Measurements from ENCODE around the gene KCTD7.
"Not testable (repeated sequence)": the region's sequence is repeated elsewhere in the genome, so short reads cannot be mapped to it uniquely, and the experiment has no call there.

KCTD7 gene

DNA sequence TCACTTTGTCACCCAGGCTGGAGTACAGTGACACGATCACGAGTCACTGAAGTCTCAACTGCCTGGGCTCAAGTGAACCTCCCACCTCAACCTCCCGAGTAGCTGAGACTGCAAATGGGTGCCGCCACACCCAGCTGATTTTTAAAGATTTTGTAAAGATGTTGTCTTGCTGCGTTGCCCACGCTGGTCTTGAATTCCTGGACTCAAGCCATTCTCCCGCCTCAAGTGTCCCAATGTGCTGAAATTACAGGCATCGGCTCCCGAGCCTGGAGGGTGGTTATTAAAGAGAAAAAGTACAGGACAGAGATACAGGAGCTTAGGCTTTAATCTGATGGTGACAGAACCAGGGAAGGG, 55.1 kb downstream of the KCTD7 start:
- H3K79me2 ChIP-seq (ENCODE audit: low read length), result peaks cover 16% of the 10 kb centered on the region
- peaks cover 8% of the 10 kb centered on the region for H3K4me1 ChIP-seq (ENCODE audit: low read length)
- H4K20me1 ChIP-seq (ENCODE audit: insufficient read depth, low read length), result no peaks in the 10 kb centered on the region
- no peak overlapping the region for H2AFZ ChIP-seq (ENCODE audit: low read depth, low read length)
- no peaks in the 10 kb centered on the region for H3K9me3 ChIP-seq (ENCODE audit: insufficient read depth, low read length)
- H3K36me3 ChIP-seq (replicated peaks; ENCODE audit: low read depth, low read length), result no peaks in the 10 kb centered on the region
- no peak overlapping the region for H3K4me2 ChIP-seq (ENCODE audit: low read length)
- no peak overlapping the region for H3K4me3 ChIP-seq (ENCODE audit: low read length)
- no peak overlapping the region for H3K9ac ChIP-seq (ENCODE audit: low read length)
- H3K27me3 ChIP-seq (ENCODE audit: low read depth, low read length), result no peaks in the 10 kb centered on the region
- TF ChIP-seq EZH2phosphoT487 (IDR thresholded peaks at IDR 0.05; ENCODE audit: low read depth) (no peak), CTCF (IDR thresholded peaks at IDR 0.05; ENCODE audit: low read depth, low read length) (no peak)
- no peak overlapping the region for H3K27ac ChIP-seq (ENCODE audit: low read length)

- not testable (repeated sequence) for H3K36me3 ChIP-seq (replicated peaks; ENCODE audit: low read depth, low read length); H3K27ac ChIP-seq (ENCODE audit: low read length); H3K4me2 ChIP-seq (ENCODE audit: low read length); H4K20me1 ChIP-seq (ENCODE audit: insufficient read depth, low read length); H3K27me3 ChIP-seq (ENCODE audit: low read depth, low read length); H3K9ac ChIP-seq (ENCODE audit: low read length); H3K4me3 ChIP-seq (ENCODE audit: low read length); H3K4me1 ChIP-seq (ENCODE audit: low read length); H2AFZ ChIP-seq (ENCODE audit: low read depth, low read length); H3K9me3 ChIP-seq (ENCODE audit: insufficient read depth, low read length)
- H3K79me2 ChIP-seq (ENCODE audit: low read length), result peaks cover 15% of the 10 kb centered on the region
These were observed 57.0 kb downstream of the KCTD7 start for GRCh38 chr7:66685663-66686062.

DNA sequence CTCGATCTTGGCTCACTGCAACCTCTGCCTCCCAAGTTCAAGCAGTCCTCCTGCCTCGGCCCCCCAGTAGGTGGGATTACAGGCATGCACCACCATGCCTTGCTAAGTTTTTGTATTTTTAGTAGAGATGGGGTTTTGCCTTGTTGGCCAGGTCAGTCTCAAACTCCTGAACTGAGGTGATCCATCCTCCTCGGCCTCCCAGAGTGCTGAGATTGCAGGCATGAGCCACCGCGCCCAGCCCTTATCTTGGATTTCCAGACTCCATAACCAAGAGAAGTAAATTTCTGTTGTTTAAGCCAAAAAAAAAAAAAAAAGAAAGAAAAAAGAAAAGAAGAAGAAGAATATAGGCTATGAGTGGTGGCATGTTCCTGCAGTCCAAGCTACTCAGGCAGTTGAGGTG, 58.5 kb downstream of the KCTD7 start:
- Histone ChIP-seq H3K9ac (ENCODE audit: low read length) (no peak overlapping the region), H3K79me2 (ENCODE audit: low read length) (peaks cover 3% of the 10 kb centered on the region; the same call in 1 of the 2 replicates), H3K27me3 (ENCODE audit: low read depth, low read length) (no peaks in the 10 kb centered on the region), H3K4me2 (ENCODE audit: low read length) (no peak overlapping the region), H4K20me1 (ENCODE audit: insufficient read depth, low read length) (no peaks in the 10 kb centered on the region), H3K36me3 (replicated peaks; ENCODE audit: low read depth, low read length) (no peaks in the 10 kb centered on the region), H2AFZ (ENCODE audit: low read depth, low read length) (no peak overlapping the region), H3K4me3 (ENCODE audit: low read length) (no peak overlapping the region), H3K9me3 (ENCODE audit: insufficient read depth, low read length) (no peaks in the 10 kb centered on the region), H3K4me1 (ENCODE audit: low read length) (peaks cover 4% of the 10 kb centered on the region; the same call in 1 of the 2 replicates), H3K27ac (ENCODE audit: low read length) (no peak overlapping the region)
- TF ChIP-seq EZH2phosphoT487 (IDR thresholded peaks at IDR 0.05; ENCODE audit: low read depth), result no peak
- TF ChIP-seq CTCF (IDR thresholded peaks at IDR 0.05; ENCODE audit: low read depth, low read length), result no peak

DNA sequence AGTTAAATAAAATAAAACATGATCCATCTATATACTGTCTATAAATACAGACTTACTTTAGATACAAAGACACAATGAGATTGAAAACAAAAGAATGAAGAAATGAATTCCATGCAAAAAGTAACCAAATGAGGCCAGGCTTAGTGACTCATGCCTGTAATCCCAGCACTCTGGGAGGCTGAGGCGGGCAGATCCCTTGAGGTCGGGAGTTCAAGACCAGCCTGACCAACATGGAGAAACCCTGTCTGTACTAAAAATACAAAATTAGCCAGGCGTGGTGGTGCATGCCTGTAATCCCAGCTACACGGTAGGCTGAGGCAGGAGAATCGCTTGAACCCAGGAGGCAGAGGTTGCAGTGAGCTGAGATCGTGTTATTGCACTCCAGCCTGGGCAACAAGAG, 59.0 kb downstream of the KCTD7 start:
- H3K36me3 ChIP-seq (replicated peaks; ENCODE audit: low read depth, low read length); H3K27me3 ChIP-seq (ENCODE audit: low read depth, low read length); H3K27ac ChIP-seq (ENCODE audit: low read length); H3K9ac ChIP-seq (ENCODE audit: low read length); H3K9me3 ChIP-seq (ENCODE audit: insufficient read depth, low read length); H4K20me1 ChIP-seq (ENCODE audit: insufficient read depth, low read length); H3K4me1 ChIP-seq (ENCODE audit: low read length); H3K4me2 ChIP-seq (ENCODE audit: low read length); H3K4me3 ChIP-seq (ENCODE audit: low read length); H3K79me2 ChIP-seq (ENCODE audit: low read length); H2AFZ ChIP-seq (ENCODE audit: low read depth, low read length): not testable (repeated sequence)

DNA sequence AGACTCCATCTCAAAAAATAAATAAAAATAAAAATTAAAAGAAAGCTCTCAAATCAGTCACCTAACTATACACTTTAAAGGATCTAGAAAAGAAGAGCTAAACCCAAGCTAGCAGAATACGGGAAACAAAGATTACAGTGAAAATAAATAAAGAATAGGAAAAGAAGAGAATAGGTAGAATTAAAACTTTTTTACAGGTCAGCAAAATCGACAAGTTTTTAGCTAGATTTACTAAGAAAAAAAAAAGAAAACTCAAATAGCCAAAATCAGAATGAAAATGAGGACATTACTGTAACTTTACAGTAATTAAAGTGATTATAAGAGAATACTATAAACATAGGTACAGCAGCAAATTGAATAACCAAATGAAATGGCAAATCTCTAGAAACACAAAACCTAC, 60.4 kb downstream of the KCTD7 start:
- Histone ChIP-seq H4K20me1 (ENCODE audit: insufficient read depth, low read length) (no peaks in the 10 kb centered on the region), H2AFZ (ENCODE audit: low read depth, low read length) (no peak overlapping the region), H3K79me2 (ENCODE audit: low read length) (no peaks in the 10 kb centered on the region), H3K27me3 (ENCODE audit: low read depth, low read length) (no peaks in the 10 kb centered on the region), H3K4me3 (ENCODE audit: low read length) (no peak overlapping the region), H3K9me3 (ENCODE audit: insufficient read depth, low read length) (no peaks in the 10 kb centered on the region), H3K27ac (ENCODE audit: low read length) (no peak overlapping the region), H3K4me1 (ENCODE audit: low read length) (no peaks in the 10 kb centered on the region), H3K4me2 (ENCODE audit: low read length) (no peak overlapping the region), H3K36me3 (replicated peaks; ENCODE audit: low read depth, low read length) (no peaks in the 10 kb centered on the region), H3K9ac (ENCODE audit: low read length) (no peak overlapping the region)
- TF ChIP-seq EZH2phosphoT487 (IDR thresholded peaks at IDR 0.05; ENCODE audit: low read depth), result no peak
- no peak for TF ChIP-seq CTCF (IDR thresholded peaks at IDR 0.05; ENCODE audit: low read depth, low read length)

Data from OCI-LY3 (cell line).